HuH-7.5 (cell line): Measurements from ENCODE around the gene CTXN3.

Experiments used
- DNase-seq: peaks from one replicate; pipeline ENCODE4 v3.0.0; 2011; ENCODE audit warnings: low spot score

The CTXN3 gene

GRCh38 chr5:127697894-127698600, 49.2 kb downstream of the CTXN3 start:
- DNase-seq = no peak

- no peak for DNase-seq
Observed at GRCh38 chr5:127699416-127699815, 50.5 kb downstream of the CTXN3 start.

- no peak for DNase-seq
Observed at GRCh38 chr5:127700237-127700766, 51.4 kb downstream of the CTXN3 start.

- DNase-seq = no peak
Observed at GRCh38 chr5:127702434-127702833, 53.6 kb downstream of the CTXN3 start.

- no peak for DNase-seq
Observed at GRCh38 chr5:127702926-127703561, 54.2 kb downstream of the CTXN3 start, which contains the start of gene CCDC192. TSS of gene CCDC192 (plus strand) at chr5:127703391. CDS start at chr5:127703446, 55 bp downstream.

- DNase-seq = no peak
Observed at GRCh38 chr5:127705120-127705892, 56.4 kb downstream of the CTXN3 start.

GRCh38 chr5:127706691-127707090, 57.8 kb downstream of the CTXN3 start:
- DNase-seq = no peak

- DNase-seq = no peak
Observed at GRCh38 chr5:127707209-127707608, 58.3 kb downstream of the CTXN3 start.
